ENCODE measurements around the gene SPATA2L.

Gene SPATA2L

DNA sequence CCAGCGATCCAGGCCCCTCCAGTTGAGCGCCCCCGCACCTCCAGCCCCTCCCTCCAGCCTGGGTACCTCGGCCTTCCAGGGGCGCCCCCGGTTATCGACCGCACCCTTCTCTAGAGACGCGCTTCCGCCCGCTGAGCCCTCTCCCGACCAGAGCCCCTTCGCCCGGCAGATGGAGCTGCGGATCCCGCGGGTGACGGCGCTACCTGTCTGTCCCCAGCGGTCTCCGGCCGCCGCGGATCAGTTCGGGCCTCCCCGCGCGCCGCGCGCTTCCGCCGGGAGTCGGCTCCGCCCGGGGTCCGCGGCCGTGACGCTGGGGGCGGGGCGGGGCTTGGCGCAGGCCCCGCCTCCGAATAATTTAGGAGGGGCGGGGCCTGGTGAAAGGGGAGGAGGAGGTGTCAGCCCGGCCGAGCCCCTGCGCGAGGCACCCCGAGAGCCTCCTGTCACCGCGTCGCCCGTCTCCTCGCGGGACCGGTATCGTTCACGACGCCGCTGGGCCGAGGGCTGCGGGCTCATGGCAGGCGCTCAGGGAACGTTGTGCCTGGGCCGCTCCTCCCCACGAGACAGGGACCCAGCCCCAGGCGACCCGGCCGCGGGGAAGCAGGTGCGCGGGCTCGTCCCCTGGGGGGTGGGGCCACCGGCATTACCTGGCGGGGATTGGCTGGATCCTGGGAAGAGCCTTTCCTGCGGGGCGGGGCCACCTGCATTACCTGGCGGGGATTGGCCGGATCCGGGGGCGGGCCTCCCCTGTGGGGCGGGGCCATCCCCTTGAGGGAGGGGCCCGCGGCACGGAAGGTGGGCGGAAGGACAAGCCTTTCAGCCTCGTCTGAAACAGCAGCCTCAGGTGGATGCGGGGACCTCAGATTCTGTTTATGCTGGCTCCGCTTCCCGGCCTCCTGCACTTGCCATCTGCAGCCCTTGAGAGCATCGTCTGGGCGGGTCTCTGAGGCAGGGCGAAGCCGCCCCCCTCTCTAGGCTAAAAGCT, at the start of gene SPATA2L:
TSS of gene SPATA2L (minus strand) at position 281 of the 982 bp plus-strand sequence. CDS start 473 bp downstream, outside the sequence.
- no peak for TF ChIP-seq CTCF (IDR thresholded peaks at IDR 0.05)
- Histone ChIP-seq H3K27ac (peak within 1 kb of the TSS; percentile 76 to 90), H3K4me3 (peak within 1 kb of the TSS; percentile 82)
- DNase-seq (ENCODE audit: low spot score): peak; percentile 89

GRCh38 chr16:89749637-89750036, 48.1 kb upstream of the SPATA2L start:
- Histone ChIP-seq H3K27ac (no peak overlapping the region), H3K4me3 (no peak overlapping the region)
- no peak for DNase-seq (ENCODE audit: low spot score)
- TF ChIP-seq CTCF (IDR thresholded peaks at IDR 0.05): no peak

- no peak for DNase-seq (ENCODE audit: low spot score)
- Histone ChIP-seq H3K4me3 (no peak overlapping the region), H3K27ac (no peak overlapping the region)
- no peak for TF ChIP-seq CTCF (IDR thresholded peaks at IDR 0.05)
Measured at GRCh38 chr16:89748921-89749320, 47.4 kb upstream of the SPATA2L start.

DNA sequence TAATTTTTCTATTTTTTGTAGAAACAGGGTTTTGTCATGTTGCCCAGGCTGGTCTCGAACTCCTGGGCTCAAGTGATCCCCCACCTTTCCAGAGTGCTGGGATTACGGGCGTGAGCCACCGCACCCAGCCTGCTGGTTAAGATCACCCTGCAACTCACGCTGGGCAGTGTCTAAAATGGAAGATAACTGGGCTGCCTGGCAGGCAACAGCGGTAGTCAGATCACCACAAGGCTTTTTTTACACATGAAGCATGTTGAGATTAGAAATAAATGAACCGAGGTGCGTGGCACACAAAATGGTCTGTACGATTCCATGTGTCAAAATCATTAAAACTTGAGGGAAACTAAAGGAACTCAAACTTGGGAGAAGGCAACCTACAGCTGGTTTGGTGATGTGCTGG, 46.6 kb upstream of the SPATA2L start:
- Histone ChIP-seq H3K4me3 (no peak overlapping the region), H3K27ac (no peak overlapping the region)
- no peak for TF ChIP-seq CTCF (IDR thresholded peaks at IDR 0.05)
- DNase-seq (ENCODE audit: low spot score): no peak

GRCh38 chr16:89746043-89746442, 44.5 kb upstream of the SPATA2L start:
- no peak for DNase-seq (ENCODE audit: low spot score)
- H3K27ac ChIP-seq: no peak overlapping the region
- no peak for TF ChIP-seq CTCF (IDR thresholded peaks at IDR 0.05)
- H3K4me3 ChIP-seq: no peak overlapping the region

- H3K4me3 ChIP-seq: no peak overlapping the region
- no peak for DNase-seq (ENCODE audit: low spot score)
- no peak for TF ChIP-seq CTCF (IDR thresholded peaks at IDR 0.05)
- no peak overlapping the region for H3K27ac ChIP-seq
Measured at GRCh38 chr16:89744813-89745212, 43.3 kb upstream of the SPATA2L start.

- no peak overlapping the region for H3K4me3 ChIP-seq
- no peak for DNase-seq (ENCODE audit: low spot score)
- TF ChIP-seq CTCF (IDR thresholded peaks at IDR 0.05): no peak
- no peak overlapping the region for H3K27ac ChIP-seq
Measured at GRCh38 chr16:89742948-89743347, 41.4 kb upstream of the SPATA2L start.
